ENCODE measurements around the gene PLD1.
"Not testable (repeated sequence)": the region's sequence is repeated elsewhere in the genome, so short reads cannot be mapped to it uniquely, and the experiment has no call there.

PLD1 gene

GRCh38 chr3:171809861-171810628 is at the start of gene PLD1:
TSS of gene PLD1 (minus strand) at chr3:171810483. CDS start at chr3:171738051, 72,432 bp downstream.
- peak; percentile 40 for DNase-seq

GRCh38 chr3:171858770-171859169 is 48.5 kb upstream of the PLD1 start:
- DNase-seq: not testable (repeated sequence)

GRCh38 chr3:171854649-171855305 is 44.5 kb upstream of the PLD1 start:
- no peak for DNase-seq

- no peak for DNase-seq
Measured at GRCh38 chr3:171851660-171852058, 41.4 kb upstream of the PLD1 start.

- no peak for DNase-seq
Measured at GRCh38 chr3:171850960-171851659, 40.8 kb upstream of the PLD1 start.

- no peak for DNase-seq
Measured at GRCh38 chr3:171850320-171850959, 40.2 kb upstream of the PLD1 start.

GRCh38 chr3:171849617-171850319 is 39.5 kb upstream of the PLD1 start:
- no peak for DNase-seq

- DNase-seq: no peak
Measured at GRCh38 chr3:171847595-171848259, 37.4 kb upstream of the PLD1 start.

GRCh38 chr3:171847133-171847532 is 36.9 kb upstream of the PLD1 start:
- no peak for DNase-seq

- no peak for DNase-seq
Measured at GRCh38 chr3:171846597-171846996, 36.3 kb upstream of the PLD1 start.

GRCh38 chr3:171845481-171846284 is 35.4 kb upstream of the PLD1 start:
- no peak for DNase-seq

- no peak for DNase-seq
Measured at GRCh38 chr3:171844873-171845272, 34.6 kb upstream of the PLD1 start.

GRCh38 chr3:171842864-171843518 is 32.7 kb upstream of the PLD1 start, which contains the start of gene TMEM212:
TSS of gene TMEM212 (plus strand) at chr3:171843349. CDS start at chr3:171843384, 35 bp downstream.
- DNase-seq: no peak

- no peak for DNase-seq
Measured at GRCh38 chr3:171841620-171842000, 31.3 kb upstream of the PLD1 start.

- DNase-seq: no peak
Measured at GRCh38 chr3:171840811-171841619, 30.7 kb upstream of the PLD1 start.

- DNase-seq: no peak
Measured at GRCh38 chr3:171840445-171840810, 30.1 kb upstream of the PLD1 start.

GRCh38 chr3:171839270-171839669 is 29.0 kb upstream of the PLD1 start:
- DNase-seq: no peak

- DNase-seq: no peak
Measured at GRCh38 chr3:171838218-171838720, 28.0 kb upstream of the PLD1 start.

GRCh38 chr3:171837698-171838097 is 27.4 kb upstream of the PLD1 start:
- DNase-seq: no peak

GRCh38 chr3:171836855-171837254 is 26.6 kb upstream of the PLD1 start:
- no peak for DNase-seq
